ENCODE measurements around the gene SPO11.
A peak's percentile ranks its signal among the peaks of the same experiment; 100 is the strongest.
"Not testable (repeated sequence)": the region's sequence is repeated elsewhere in the genome, so short reads cannot be mapped to it uniquely, and the experiment has no call there.

Gene SPO11

DNA sequence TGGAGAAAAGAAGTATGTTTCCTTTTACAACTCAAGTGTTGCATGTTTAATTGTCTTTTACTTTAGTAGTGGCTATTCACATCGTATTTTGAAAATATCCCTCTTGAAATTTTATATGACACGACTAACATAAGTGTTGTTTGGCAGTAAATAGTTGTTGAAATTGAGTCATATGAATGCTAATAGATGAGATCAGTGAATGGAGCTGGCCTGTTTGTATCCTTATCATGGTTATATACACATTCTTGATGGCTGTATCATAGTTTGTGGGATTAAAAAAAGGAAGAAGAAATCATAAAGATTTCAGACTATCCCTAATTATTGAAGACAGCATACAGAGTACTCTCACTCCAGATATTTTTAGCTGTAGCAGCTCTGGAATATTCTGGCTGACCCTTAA, 13.2 kb downstream of the SPO11 start:
- DNase-seq: no peak

GRCh38 chr20:57346477-57346876, 16.9 kb downstream of the SPO11 start:
- DNase-seq: peak; percentile 61

DNA sequence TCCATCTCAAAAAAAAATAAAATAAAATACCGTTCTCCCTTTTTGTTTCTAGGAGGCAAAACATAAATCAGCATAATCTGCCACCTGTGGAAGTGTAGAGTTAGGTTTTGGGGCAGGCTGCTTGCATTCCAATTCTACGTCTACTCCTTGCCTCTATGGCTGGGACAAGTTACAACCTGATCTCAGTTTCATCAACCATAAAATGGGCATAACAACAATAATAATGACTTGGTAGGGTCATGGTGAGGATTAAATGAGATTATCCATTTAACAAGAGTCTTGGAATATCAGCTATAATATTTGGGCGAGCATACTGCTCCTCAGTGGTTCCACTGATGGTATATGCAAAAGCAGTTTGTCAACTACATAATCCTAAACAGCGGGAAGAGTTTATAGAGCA, 17.8 kb downstream of the SPO11 start:
- DNase-seq: no peak

GRCh38 chr20:57348200-57348921, 18.8 kb downstream of the SPO11 start:
- DNase-seq: not testable (repeated sequence)

DNA sequence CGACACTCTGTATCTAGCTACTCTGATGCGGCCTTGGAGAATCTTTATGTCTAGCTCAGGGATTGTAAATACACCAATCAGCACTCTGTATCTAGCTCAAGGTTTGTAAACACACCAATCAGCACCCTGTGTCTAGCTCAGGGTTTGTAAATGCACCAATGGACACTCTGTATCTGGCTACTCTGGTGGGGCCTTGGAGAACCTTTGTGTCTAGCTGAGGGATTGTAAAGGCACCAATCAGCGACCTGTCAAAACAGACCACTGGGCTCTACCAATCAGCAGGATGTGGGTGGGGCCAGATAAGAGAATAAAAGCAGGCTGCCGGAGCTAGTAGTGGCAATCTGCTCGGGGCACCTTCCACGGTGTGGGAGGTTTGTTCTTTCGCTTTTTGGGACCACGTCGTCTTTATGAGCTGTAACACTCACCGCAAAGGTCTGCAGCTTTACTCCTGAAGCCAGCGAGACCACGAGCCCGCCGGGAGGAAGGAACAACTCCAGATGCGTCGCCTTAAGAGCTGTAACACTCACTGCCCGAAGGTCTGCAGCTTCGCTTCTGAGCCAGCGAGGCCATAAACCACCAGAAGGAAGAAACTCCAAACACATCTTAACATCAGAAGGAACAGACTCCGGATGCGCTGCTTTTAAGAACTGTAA, 19.4 kb downstream of the SPO11 start:
- DNase-seq: not testable (repeated sequence)

- no peak for DNase-seq
These were observed 20.6 kb downstream of the SPO11 start for GRCh38 chr20:57350081-57350710.

DNA sequence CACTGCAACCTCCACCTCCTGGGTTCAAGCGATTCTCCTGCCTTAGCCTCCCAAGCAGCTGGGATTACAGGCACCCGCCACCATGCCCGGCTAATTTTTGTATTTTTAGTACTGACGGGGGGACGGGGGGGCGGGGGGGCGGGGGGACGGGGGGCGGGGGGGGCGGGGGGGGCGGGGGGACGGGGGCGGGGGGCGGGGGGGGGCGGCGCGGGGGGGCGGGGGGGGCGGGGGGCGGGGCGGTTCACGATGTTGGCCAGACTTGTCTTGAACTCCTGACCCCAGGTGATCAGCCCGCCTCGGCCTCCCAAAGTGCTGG, 21.1 kb downstream of the SPO11 start:
- DNase-seq: not testable (repeated sequence)

- DNase-seq: peak; percentile 88
These were observed 21.6 kb downstream of the SPO11 start, which contains the start of gene RAE1 for GRCh38 chr20:57351042-57351783. TSS of gene RAE1 (plus strand) at chr20:57351255. CDS start at chr20:57354039, 2,784 bp downstream.

GRCh38 chr20:57352305-57352704, 22.7 kb downstream of the SPO11 start:
- no peak for DNase-seq

DNA sequence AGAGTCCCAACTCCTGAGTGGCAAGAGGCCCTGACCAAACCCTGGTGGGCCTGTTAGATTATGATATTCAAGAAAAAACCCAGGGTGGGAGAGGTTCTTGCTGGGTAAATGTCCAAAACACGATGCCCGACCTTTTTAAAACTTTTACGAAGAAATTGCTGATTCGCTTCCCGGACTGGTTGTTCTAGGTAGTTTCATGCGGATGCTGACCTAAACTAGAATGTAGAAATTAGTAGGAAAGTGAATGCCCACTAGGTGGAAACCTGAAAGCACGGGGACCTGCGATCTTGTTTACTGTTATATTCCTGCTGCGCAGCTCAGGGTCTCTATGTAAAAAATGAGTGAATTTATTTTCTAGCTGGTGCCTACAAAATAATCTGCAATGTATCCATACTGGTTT, 23.7 kb downstream of the SPO11 start:
- no peak for DNase-seq

DNA sequence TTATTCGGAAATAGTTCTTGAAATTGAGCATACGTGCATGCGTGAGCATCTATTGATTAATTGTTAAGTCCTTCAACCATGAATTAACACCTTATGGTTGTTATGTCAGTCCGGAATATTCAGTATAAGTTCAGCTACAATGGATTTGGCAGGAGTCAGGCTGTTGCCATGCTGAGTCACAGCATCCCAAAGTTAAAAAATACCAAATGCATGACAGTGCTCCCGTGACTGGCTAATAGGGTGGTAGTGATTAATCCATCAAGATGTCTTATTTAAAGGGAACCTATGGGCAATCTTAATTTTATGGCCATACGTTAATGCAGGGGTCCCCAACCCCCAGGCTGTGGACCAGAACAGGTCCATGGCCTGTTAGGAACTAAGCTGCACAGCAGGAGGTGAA, 31.9 kb downstream of the SPO11 start:
- no peak for DNase-seq

DNA sequence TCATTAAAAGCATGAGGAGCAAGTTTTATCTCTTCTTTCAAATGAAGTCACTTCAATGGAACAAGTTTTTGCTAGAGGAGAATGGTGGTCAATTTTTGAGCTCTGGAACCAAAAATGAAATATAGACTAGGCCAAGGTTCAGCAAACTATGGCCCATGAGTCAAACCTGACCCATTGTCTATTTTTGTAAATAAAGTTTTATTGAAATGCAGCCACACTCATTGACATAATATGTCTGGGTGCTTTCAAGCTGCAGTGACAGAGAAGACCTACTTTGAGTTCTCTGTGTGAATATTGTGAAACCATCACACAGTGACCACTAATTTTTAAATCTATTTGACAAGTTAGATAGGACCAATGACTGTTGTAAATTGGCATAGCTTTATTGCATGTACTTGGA, 34.8 kb downstream of the SPO11 start:
- DNase-seq: no peak

DNA sequence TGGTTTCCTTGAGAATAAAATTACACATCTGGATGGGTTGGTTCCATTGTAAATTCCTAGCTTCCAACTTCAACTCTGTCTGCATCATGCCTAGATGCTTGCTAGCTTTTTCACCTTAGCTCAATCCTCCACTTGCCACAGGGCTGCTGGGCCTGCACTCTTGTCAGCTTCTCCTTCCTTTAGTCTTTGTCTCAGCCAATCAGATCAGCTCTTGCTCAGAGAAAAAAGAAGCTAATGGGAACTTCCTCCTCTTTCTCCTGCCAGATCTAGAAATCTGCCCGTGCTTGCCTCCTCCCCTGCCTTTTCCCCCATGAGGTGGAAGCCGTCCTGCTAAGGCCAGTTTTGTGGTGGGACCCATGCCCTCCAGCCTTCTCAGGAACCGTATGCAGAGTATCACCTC, 40.0 kb downstream of the SPO11 start:
- no peak for DNase-seq

DNA sequence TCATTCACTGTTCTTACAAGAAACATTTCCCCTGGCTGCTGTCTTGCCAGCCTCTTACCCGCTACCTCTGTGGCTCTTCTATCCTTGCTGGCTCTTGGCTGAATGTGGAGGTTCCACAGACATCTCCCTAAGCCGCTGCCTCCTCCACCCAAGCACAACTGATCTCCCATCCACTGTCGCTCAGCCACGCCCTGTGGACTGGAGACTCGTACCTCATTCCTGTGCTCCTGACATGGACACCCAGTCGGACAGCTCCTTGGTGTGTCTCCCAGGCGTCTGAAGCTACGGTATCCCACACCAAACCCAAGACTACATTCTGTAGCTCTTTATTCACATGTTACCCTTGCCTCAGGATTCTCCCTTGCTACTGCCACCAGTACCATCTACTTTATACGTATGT, 40.7 kb downstream of the SPO11 start:
- DNase-seq: no peak

DNA sequence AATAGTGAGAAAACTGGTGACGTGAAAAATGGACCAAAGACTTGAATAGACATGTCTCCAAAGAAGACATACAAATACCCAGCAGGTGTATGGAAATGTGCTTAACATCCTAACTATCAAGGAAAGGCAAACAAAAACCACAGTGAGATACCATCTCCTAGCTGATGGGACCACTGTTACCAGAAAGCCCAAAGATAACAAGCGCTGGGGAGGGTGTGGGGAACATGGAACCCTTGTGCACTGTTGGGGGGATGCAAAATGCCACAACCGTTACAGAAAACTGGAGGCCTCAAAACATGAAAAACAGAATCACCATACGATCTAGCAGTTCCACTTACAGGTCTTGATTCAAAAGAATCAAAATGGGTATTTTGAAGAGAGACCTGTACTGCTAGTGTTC, 41.8 kb downstream of the SPO11 start:
- no peak for DNase-seq

DNA sequence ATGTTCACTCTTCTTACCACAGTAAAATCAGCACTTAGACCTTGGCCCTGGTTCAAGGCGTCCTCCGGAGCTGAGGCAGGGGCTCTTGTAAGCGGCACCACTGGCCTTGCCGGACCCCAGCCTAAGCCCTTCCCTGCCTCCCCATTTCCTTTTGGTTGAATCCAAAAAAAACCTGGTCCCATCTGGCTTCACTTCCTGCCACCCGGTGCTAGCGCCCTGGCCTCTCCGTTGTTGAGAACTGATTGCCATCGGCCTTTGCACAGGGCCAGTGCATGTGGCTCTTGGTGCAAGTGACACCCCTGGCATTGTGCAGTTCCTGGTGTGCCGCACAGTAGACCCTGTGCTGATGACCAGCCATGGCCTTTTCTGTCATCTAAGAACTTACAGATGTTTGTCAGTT, 42.6 kb downstream of the SPO11 start:
- DNase-seq: no peak

DNA sequence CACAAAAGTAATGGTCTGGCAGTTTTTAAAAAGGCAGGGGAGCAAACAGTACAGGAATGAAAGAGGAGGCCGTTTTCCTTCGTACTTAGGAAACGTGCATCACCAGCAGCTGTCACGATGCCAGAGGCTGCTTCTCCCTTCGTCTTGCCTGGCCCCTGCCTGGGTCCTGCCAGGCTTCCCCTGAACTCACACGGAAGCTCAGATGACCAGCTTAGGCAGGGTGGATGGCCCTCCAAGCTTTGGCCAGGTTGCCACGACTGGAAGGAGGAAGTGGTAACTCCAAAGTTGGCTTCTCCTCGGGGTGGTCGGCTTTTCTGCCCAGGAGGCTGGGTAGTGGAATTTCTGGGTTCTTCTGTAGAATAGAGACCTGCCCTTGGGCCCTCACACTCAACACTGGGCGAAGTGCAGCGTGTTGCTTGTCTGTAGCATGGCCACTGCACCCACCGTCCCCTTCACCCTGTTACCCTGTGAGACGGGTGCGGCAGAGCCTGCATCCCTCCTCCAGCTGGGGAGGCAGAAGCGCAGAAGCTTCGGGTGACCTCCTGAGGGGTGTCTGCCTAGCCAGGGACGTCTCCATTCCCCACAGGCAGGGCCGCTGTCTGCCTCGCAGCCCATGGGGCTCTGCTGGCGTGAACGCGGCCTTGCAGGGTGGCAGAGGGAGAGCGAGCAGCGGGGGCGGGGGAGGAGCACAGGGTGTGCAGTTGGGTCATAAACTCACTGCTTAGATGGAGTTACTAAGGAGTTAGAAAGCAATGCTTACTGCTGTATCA, 43.2 kb downstream of the SPO11 start:
- no peak for DNase-seq

GRCh38 chr20:57374343-57374930, 44.8 kb downstream of the SPO11 start:
- no peak for DNase-seq

DNA sequence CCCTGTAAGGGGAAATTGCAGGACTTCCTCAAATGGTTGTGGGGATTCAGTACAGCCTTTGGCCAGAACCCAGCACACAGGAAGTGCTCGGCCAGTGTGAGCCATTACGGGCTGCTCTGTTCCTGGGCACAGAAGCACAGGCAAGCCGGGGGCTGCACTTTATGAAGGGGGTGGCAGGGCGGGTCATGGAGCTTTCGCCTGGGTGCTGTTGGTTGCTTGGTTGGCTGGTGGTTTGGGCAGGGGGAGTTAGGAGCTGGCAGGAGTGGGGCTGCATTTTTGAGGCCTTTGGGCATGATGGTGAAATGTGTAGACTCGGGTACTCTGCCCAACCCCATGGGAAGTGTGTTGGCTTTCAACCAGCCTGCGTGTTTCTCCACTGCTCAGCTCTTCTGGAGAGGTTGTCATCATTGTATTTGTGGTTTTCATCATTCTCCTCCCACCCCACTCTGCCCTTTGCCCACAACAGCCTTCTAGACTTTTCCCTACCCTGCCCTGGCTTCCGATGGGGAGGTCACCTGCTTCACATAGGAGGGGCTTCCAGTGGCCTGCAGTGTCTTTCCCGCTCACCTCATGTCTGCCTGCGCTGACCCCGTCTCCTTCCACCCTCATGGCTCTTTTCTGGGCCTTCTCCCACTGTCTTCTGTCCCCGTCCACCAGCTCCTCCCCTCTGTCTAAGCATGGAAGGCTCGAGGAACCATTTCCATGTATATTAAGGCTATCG, 45.5 kb downstream of the SPO11 start:
- no peak for DNase-seq

- no peak for DNase-seq
These were observed 46.1 kb downstream of the SPO11 start for GRCh38 chr20:57375652-57376230.

DNA sequence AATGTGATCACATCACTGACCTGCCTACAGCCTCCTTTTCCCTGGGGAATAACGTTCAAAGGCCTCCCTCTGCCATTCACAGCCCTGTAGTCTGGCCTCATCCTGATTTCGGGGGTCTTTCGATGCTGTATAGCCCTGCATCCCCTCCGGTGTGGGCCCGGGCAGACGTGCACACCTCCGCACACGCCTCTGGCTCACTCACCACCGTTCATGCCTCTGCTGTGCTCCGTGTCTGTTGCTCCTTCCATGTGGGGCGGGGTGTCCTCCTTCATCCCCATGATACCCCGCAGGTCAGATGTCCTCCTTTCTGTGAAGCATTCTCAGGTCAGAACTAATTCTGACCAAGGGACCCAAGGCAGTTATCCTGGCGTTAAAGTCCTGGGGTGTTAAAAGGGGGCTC, 47.7 kb downstream of the SPO11 start:
- no peak for DNase-seq
